HS-5 (cell line): ENCODE results near the gene RHOU.
A peak's percentile ranks its signal among the peaks of the same experiment; 100 is the strongest.
"Not testable (repeated sequence)": the region's sequence is repeated elsewhere in the genome, so short reads cannot be mapped to it uniquely, and the experiment has no call there.

Experiments
- DNase-seq: peaks from one replicate; pipeline ENCODE4 v3.0.0-alpha.2; 2012; ENCODE audit warnings: low read depth

RHOU gene

DNA sequence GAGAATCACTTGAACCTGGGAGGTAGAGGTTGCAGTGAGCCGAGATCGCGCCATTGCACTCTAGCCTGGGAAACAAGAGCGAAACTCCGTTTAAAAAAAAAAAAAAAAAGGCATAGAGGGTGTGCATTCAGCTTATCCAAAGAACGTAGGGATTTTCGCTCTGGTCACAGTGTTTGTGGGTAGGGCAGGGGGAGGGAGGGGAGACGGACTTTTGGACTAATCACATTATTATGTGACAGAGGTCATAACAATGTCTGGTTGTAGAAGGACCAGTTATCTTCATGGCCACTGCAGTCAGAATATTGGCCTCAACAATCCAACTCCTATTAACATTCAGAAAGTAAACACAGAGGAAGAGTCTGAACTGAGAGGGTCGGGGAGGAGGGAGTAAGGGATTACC lies 25.7 kb downstream of the RHOU start:
- no peak for DNase-seq

- no peak for DNase-seq
Observed at GRCh38 chr1:228763561-228763960, 28.3 kb downstream of the RHOU start.

- no peak for DNase-seq
Observed at GRCh38 chr1:228765168-228765946, 30.1 kb downstream of the RHOU start.

GRCh38 chr1:228766788-228767187 lies 31.5 kb downstream of the RHOU start:
- DNase-seq = no peak

GRCh38 chr1:228767636-228768354 lies 32.5 kb downstream of the RHOU start:
- no peak for DNase-seq

DNA sequence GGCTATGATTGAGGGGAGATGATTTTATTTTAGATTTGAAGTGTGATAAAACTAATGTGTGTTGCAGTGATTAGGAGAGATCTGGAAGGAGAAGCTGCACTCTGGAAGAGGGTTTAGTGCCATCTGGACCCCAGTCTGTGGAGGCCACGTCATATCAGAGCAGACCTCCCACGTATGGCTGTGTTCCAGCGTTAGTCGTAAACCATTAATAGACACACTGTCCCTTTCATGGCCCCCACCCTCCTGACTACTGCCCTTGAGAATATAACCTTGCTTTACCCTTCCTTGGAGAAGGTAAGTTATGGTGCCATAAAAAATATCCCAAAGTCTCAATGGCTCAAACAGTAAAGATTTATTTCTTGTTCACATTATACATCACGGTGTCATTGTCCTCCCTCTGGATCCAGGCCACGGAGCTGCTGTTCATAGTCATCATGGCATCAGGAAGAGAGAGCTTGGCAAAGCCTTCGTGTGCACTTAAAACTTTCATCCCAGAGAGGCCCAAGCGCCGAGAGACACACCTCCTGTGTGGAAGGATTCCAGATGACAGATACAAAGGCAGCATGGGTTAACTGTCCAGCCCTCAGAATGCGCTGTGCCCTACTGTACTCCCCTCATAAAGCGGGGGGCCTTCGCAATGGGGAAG lies 33.2 kb downstream of the RHOU start:
- DNase-seq = no peak

DNA sequence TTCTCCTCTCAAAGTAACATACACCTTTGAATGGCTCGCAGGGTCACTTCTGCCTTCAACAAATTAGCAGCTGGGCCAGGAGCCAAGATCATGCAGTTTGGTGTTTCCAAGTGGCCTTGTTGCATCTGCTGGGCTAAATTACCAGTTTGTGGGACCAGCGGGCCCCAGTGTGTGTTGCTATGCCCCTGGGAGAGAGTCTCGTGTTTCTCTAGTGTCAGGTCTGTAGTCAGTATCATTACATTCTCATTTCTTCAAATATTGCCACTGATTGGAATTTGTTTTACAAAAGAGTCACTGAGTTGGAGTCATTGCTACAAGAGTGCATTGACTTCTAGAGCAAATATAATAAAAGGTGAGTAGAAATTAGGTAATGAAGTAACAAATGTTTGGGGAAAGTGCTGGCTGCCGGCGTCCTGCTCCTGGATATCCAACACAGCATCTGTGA lies 35.5 kb downstream of the RHOU start:
- DNase-seq = no peak

- DNase-seq = no peak
Observed at GRCh38 chr1:228772516-228773212, 37.4 kb downstream of the RHOU start.

- not testable (repeated sequence) for DNase-seq
Observed at GRCh38 chr1:228775946-228776345, 40.7 kb downstream of the RHOU start.

DNA sequence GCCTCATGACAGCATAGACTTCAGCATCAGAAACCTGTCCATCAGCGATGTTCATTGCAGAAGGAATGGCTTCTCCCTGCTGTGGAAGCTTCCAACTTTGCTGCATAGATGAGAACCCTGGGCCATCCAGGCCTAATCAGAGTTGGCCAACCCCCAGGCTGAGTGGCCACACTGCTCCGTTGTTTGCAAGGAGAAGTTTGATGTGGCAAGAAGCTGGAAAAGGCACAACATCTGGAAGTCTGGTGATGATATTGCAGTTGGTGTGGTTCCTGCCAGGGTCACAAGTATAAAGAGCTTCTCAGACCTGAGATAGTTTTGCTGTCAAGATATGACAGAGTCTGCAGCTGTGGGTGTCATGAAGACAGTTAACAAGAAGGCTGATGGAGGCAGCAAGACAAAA lies 41.2 kb downstream of the RHOU start:
- DNase-seq = no peak

- no peak for DNase-seq
Observed at GRCh38 chr1:228777236-228777635, 42.0 kb downstream of the RHOU start.

DNA sequence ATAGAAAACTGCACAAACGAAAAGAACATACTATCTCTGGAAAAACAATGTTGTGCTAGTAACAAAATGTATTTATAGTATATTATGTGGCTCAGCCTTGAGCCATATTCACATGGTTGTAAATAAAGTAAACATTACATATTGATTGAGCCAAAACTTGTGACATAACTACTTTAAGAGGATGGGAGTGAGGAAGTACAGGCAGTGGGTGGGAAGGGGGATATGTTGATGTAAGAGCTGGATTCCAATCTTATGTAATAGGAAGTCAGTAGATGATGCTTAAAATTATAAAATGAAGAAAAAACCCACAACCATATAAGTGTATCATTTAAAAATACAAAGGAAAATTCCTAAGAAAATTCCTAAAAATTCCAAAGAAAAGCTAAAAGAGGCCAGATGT lies 42.7 kb downstream of the RHOU start:
- DNase-seq = no peak

DNA sequence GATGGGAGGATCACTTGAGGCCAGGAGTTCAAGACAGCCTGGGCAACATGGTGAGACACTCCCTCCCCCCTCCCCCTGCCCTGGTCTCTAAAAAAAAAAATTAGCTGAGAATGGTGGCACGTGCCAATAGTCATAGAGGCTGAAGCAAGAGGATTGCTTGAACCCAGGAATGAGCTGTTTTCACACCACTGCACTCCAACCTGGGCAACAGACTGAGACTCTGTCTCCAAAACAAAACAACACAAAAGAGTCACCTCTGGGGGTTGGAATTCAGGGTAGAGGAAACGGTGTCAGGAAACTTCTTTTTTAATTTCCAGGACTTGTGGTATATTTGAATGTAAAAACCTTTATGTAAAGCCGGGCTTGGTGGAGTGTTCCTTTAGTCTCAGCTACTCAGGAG lies 43.2 kb downstream of the RHOU start:
- no peak for DNase-seq

GRCh38 chr1:228778961-228779360 lies 43.7 kb downstream of the RHOU start:
- no peak for DNase-seq

DNA sequence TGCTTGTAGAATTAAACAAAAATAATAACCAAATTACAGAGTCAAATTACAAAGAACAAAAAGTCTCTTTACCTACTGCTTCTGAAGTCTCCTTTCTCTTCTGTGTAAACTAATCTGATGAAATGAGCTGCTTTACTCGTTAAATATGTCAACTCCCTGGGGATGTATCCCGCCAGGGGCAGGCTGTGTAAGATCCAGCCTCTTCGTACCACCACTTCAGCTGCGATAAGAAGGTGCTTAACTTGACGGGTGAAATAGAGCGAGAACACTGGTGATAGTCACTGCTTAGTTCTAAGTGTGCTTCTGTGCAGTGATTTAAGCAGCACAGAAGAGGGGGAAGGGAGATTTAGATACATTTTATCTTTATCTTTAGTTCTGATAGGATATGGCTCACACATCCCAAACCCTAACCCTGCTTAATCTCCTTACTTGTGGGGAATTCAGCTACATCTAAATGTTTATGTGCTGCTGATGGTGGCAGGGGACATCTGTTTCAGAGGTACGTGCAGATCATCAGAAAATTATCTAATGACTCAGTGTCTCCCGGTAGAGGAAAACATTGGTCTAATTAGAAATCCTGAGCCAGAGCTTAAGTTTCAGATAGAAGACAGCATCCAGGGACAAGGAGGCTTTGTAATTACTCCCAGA lies 46.0 kb downstream of the RHOU start:
- peak; percentile 47 for DNase-seq

GRCh38 chr1:228781809-228782661 lies 46.8 kb downstream of the RHOU start:
- DNase-seq = no peak

DNA sequence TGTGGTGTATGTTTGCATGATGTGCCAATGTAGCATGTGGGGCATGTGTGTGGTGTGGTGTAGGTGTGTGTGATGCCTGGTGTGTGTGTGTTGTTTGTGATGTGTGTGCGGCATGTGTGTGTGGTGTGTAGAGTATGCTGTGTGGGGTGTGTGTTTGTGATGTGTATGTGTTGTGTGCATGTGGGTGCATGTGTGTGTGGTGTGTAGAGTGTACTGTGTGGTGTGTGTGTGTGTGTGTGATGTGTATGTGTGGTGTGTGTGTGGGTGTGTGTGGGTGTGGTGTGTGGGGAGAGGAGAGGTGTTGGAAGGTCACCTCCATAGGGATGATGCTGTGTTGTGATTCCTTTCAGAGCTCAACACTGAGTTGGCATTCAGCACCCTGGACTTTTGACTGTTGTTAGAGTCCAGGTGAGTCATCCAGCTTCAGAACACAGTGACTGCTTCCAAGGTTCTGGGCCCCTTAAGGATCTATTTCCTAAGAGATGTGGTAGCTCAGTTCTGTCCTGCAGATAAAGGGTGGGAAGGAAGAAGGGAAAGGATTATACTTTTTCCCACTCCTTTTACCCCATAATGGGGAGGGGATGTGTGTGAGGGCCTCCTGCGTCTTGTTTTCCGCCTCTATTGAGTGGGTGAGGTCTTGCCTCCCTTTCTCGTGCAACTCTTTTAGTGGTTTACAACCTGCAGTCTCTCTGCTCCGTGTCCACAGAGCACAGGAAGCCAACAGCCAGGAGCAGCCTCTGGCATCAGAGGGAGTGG lies 47.6 kb downstream of the RHOU start:
- DNase-seq = no peak

DNA sequence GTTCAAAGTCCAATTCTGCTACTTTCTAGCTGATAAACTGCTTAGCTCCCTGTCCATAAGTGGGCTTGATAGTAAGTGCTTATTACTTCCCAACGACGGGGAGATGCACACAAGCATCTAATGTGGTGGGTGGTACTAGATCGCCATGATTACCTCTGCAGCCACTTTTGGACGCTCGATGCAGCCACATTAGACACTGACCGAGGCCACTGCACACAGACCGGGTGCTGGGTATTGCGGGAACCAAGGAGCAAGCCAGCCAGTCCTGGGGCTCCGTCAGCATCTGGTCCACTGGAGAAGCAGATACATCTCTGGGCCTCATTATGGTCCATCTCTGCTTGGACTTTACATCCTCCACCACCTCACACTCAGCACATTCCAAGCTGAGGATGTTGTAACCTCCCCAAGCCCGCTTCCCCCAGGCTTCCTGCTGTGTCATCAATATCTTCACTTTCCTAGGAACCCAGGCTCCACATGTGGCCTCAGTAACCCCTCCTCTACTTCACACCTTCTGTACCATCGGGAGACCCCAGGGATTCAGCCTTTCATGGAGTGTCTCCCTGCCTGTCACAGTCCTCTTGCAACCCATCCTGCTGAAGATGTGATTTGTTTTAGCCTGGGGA lies 48.2 kb downstream of the RHOU start:
- DNase-seq = no peak

DNA sequence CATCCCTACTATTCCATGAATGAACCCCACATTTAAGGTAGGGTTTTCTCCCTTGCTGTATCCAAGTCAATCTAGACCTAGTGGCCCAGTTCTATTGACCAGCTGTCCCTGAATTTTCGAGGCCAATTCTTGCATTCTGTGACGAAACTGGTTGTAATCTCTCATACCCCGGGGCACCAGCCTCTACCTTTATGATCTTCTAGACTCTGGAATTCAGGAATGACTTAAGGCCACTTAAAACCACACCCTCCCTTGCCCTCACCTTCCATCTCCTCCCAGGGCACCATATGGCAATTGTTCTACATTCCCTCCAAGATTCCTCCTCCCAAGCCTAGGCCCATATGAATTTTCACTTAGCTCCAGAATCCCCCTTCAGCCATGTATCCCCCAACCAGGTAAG lies 48.9 kb downstream of the RHOU start:
- no peak for DNase-seq
